Measurements from ENCODE around the gene SON.
"Not testable (repeated sequence)": the region's sequence is repeated elsewhere in the genome, so short reads cannot be mapped to it uniquely, and the experiment has no call there.

- not testable (repeated sequence) for TF ChIP-seq YY1 (IDR thresholded peaks at IDR 0.05; ENCODE audit: insufficient read depth, insufficient read length); ZNF274 (IDR thresholded peaks at IDR 0.05; ENCODE audit: low read depth, low read length); SUZ12 (IDR thresholded peaks at IDR 0.05; ENCODE audit: extremely low read depth, insufficient read depth, insufficient read length)
Measured at GRCh38 chr21:33617565-33617964, 74.7 kb downstream of the SON start.
